Activated effector memory CD4-positive, alpha-beta T cell treated with anti-CD3 and anti-CD28 coated beads, Interleukin-2, amount 50 U/mL, for 16 hours (primary cell): Measurements from ENCODE around the gene MAPK8IP3.
"Not testable (repeated sequence)": the region's sequence is repeated elsewhere in the genome, so short reads cannot be mapped to it uniquely, and the experiment has no call there.

ENCODE experiments used
- DNase-seq: peaks from one replicate; pipeline ENCODE4 v3.0.0-alpha.2; 2020

The MAPK8IP3 gene

DNA sequence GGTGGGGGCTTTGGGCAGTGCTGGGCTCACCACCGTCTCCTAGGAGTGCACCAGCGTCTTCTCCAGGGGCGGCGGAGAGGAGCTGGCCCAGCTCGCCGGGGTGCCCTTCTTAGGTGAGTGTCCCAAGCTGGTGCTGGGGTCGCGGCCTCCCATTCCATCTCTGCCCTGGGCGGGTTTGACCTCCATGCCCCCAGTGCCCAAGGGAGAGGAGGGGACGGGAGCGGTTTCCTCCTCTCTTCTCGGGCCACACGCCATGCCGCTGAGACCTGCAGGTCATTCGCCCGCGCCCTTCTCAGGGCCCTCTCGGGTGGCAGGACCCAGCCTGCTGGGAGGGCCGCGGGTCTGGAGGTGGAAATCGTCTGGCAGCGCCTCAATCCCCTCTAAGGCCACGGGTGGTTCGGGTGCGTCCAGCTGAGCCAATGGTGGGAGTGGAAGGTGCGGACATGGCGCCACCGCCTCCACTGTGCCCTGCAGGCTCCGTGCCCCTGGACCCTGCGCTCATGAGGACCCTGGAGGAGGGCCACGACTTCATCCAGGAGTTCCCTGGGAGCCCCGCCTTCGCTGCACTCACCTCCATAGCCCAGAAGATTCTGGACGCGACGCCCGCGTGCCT, 82.2 kb downstream of the MAPK8IP3 start:
- peak; percentile 62 for DNase-seq

DNA sequence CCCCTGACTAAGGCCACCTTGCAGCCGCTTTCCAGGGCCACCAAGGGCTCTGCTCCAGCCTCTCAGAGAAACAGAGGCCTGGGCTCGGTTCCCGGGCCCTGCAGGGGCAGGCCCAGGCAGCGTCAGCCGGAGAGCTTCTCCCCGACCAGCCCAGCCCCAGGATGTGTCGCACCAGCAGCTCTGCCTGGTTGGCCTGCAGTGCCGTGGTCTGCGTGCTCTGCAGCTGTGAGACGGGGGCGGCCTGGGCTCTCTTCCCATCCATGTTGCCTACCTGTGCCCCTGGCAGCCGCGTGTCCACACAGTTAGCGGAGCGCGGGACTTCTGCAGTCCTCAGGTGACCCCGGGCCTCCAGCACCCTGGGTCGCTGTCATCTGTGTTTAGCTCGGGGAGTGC, 82.7 kb downstream of the MAPK8IP3 start:
- DNase-seq: no peak

DNA sequence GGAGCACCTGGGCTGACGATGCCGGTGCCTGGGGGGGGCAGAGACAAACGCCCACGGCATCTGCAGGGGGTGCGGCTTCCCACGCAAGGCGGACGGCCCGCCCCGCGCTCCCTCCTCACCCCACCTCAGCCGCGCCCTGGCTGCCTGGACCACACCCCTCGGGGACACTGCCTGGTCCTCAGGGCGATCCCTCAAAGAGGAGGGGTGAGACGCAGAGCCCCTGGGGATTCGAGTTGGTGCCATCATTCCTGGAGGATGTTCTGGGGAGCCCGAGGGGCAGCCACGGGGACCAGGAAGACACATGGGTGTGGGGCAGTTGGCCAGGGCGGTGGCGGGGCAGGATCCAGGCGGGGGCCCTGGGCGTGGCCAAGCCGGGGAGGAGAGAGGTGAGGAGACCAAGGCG, 83.6 kb downstream of the MAPK8IP3 start:
- DNase-seq: no peak

DNA sequence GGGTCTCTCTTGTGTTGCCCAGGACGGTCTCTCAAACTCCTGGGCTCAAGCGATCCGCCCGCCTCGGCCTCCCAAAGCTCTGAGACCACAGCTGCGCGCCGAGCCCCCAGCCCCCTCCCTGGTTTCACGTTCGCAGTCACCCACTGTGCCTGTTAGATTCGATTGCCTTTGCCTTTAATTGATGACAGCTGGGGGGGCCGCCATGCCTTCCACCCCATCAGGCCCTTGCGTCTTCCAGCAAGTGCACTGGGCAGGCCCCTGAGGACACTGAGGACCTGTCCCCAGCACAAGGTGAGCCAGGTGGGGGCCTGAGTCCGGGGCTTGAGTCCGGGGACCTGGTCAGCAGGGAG, 84.2 kb downstream of the MAPK8IP3 start:
- DNase-seq: no peak

DNA sequence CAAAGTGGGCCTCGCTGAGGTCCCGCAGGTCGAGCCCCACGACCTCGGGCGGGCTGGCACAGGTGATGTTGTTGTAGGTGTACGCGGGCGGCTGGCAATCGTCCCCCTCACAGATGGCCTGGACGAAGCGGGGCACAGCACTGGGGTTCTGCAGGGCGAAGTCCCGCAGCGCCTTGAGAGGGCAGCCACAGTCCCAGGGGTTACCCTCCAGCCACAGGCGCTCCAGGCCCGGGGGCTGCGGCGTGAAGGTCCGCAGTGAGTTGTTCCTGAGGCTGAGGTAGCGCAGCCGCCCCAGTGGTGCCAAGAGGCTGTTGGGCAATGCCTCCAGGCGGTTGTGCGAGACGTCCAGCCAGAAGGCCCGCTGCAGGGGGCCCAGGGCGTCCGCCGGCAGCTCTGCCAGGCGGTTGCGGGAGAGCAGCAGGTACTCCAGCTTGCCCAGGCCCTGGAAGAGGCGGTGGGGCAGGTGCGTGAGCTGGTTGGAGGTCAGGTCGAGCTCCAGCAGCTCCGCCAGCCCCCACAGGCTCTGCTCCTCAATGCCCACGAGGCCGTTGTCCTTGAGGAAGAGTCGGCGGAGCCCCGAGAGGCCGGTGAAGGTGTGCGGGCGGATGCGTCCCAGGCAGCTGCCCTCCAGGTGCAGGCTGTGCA, 84.7 kb downstream of the MAPK8IP3 start:
- no peak for DNase-seq

DNA sequence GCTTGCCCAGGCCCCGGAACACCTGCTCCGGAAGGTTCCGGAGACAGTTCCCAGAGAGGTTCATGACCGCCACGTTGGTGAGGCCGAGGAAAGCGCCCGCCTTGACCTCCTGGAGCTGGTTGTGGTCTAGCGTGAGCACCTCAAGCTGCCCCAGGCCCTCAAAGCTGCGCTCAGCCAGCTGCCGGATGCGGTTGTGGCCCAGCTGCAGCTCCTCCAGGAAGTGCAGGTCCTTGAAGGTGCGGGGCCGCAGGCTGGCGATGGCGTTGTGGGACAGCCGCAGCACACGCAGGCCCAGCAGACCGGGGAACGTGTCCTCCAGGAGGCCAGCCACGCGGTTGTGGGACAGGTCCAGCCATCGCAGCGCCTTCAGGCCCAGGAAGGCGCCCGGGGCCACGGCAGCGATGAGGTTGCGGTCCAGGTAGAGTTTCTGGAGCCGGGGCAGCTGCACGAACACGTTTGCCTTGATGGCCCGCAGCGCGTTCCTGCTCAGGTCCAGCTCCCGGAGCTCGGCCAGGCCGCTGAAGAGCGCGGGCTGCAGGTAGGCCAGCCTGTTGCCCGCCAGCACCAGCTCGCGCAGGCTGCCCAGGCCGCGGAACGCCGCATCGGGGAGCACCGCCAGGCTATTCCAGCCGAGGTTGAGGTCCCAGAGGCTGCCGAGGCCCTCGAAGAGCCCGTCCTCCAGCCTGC, 85.4 kb downstream of the MAPK8IP3 start:
- no peak for DNase-seq

DNA sequence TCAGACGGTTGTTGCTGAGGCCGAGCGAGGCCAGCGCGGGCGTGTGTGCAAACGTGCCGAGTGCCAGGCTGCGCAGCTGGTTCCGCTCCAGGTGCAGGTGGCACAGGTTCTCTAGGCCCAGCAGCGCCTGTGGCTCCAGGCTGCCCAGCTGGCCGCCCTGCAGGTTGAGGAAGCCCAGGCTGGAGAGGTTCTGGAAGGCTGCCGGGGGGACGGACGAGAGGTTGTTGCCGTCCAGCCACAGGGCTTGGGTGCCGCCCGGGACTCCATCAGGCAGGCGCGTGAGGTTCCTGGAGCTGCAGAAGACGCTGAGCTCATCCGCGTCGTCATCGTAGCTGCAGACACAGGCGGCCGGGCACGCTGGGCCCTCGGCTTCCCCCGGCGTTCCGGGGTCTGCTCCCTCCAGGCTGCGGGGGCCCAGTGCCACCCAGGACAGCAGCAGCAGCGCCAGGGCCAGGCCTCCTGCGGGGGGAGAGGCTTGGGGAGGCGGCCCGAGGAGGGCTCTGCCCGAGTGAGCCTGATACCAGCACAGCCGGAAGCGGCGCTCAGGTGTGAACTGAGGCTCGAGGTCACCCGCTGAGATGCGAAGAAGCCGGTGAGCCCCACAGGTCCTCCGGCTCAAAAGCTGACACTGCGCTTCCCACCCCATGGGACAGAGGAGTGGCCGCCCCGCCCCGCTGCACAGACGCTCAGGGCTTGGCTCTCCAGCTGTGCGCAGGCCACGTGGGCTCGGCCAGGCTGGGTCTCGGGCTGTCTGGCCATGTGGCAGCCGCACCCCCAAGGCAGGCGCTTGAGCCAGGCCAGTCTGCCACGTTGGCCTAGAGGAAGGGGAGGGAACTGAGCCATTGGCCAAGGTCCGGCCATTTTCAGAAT, 86.2 kb downstream of the MAPK8IP3 start:
- no peak for DNase-seq

DNA sequence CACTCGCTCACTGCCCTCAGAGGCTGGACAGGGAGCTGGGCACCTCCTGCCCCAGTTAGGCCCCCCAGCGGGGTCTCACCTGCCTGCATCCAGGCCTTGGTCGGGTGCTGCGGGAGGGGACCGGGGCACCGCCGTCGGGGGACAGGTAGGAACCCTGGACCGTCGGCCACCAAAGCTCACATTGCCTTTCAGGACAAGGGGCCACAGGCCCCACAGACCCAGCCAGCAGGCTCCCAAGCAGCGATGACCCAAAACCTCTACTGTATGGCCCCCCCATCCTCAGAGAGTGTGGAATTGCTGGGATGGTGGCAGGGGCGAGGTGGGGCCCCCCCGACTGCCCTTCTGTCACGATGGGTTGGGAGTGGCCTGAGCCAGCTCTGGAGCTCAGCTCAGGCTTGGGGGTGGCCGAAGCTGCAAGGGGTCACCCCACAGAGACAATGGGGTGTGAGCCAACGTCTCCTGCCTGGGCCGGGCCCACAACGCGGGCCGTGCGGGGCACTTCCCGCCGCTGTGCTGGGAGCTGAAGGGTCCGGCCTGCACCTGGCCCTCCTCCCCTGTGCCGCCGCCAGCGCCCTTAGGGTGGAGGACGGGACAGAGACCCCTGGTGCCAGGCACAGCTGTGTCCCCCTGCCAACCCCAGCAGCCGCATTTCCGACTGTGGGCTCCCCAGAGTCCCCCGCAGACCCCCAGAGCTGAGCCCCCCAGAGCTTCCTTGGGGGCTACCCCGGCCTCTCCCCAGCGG, 87.0 kb downstream of the MAPK8IP3 start:
- no peak for DNase-seq

DNA sequence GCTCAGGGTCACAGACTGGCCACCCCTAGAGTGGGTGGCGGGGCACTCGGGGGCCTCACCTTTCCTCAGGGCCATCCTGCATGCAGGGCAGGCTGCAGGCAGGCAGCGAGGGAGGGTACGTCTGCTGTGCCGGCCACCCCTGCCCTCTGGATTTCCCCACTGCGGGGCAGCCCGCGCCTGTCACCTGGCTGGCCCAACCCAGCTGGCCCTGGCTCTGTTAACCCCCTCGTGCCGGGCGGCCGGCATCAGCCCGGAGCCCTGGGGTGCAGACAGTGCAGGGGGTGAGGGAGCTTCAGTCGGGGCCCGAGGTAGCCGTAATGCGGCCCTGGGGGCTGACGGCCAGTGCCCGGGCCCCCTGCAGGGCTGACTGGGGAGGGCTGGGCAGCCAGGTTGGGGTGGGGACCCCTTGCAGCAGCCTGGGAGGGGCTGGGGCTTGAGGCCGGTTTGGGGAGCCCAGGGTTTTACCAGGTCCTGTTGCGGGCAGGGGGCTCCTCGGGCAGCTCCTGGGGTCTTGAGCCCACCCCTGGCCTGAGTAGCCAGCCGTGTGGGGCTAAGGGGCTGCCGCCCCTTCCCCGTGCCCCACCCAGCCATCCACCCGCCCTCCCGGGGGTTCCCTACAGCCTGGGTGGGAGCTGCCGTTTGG, 87.7 kb downstream of the MAPK8IP3 start, which contains the start of gene IGFALS:
IGFALS (minus strand) TSS at position 128 of the 643 bp plus-strand sequence; CDS start at position 75, 53 bp downstream.
- no peak for DNase-seq

DNA sequence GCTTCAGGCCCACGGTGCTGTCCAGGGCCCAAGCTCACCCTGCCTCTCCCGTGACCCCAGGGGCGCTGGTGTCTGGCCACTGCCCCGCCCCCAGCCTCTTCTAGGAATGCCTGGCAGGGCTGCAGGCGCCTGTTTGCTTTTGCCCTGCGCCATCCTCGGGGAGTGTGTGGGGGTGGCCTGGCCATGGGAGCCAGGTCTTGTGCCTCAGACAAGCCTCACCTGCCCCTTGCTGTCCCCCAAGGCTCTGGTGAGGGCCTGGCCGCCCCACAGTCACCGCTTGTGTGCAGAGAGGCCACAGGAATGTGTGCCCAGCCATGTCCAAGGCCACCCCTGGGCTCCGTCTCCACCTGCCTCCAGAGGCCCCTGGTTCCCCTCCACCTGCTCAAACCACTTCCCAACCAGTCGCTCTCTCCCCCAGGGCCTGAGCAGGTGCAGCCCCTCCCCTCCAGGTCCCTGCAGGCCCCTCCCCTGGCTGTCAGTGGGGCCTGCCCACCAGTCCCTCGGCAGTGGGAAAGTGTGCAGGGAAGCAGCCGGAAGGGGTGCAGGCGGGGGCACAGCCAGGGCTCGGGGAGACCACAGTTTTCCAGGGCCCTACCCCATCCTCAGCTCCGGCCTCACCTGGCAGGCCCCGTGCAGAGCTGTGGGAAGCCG, 88.4 kb downstream of the MAPK8IP3 start:
- DNase-seq: no peak

DNA sequence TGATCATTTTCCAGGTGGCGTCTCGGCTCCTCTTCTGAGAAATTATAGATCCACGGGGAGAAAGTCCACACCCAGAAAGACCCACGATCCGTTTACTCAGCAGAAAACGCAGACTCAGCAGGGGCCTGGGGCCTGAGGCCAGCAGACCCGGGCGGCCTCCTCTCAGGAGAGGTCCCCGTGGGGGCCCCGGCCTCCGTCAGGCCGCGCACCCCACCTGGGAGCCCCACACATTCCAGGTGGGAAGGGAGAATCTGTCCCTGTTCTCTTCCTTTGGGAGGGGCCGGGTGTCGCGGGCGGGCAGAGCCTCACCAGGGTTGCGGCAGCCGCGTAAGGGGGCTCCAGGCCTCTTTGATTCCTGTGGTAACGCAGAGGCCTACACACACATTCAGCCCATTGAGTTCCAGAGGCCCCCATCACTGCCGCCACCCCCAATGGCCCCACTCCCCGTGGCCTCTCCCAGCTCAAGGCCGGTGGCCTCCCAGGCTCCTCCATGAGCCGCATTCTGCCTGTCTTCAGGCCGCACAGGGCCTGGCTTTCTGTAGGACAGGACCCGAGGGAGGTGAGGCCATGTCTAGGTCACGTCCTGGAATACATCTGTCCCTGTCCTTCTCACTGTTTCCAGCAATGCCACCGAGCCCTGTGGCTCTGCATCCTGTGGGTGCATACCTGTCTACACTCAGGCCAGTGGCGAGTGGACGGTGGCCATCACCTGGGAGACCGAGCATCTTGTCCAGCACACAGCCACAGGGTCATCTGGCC, 89.1 kb downstream of the MAPK8IP3 start:
- DNase-seq: no peak

DNA sequence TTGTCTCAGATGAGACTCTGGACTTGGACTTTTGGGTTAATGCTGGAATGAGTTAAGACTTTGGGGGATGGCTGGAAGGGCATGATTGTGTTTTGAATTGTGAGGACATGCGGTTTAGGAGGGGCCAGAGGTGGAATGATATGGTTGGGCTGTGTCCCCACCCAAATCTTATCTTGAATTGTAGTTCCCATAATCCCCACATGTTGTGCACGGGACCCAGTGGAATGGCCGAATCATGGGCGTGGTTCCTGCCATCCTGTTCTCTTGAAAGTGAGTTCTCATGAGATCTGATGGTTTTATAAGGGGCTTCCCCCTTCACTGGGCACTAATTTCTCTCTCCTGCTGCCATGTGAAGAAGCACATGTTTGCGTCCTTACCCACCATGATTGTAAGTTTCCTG, 93.3 kb downstream of the MAPK8IP3 start:
- DNase-seq: not testable (repeated sequence)

DNA sequence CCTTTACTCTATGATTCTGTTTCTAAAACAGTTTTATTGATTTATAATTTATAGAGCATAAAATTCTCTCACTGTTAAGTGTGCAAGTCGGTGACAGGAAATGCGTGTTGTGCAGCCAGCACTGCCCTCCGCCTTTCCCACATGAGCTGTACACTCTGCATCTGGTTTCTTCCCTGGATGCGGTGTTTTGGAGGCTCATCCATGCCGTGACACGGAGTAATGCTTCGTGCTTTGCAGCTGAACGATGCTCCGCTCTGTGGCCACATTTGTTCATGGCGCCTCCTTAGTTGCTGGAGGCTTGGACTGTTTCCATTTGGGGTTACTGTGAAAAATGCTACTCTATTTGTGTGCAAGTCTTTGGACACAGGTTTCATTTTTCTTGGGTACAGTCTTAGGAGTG, 94.7 kb downstream of the MAPK8IP3 start:
- no peak for DNase-seq

DNA sequence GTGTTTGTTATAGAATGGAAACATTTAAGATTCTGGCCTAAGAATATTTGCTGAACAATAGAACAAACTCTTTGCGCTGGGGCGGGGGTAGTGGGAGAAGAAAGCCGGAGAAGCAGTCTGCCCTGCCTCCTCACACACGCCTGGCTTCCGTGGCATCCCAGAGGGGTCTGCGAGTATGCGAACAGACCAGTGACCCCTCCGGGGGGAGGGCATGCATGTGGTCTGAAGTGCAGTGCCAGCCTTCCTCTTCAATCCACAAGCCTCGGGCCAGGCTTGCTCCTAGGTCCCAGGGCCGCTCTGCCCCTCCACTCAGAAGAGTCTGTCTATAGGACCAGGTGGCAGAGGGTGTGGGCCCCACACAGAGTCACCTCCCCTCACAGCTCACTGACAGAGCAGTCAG, 101.6 kb downstream of the MAPK8IP3 start:
- no peak for DNase-seq

DNA sequence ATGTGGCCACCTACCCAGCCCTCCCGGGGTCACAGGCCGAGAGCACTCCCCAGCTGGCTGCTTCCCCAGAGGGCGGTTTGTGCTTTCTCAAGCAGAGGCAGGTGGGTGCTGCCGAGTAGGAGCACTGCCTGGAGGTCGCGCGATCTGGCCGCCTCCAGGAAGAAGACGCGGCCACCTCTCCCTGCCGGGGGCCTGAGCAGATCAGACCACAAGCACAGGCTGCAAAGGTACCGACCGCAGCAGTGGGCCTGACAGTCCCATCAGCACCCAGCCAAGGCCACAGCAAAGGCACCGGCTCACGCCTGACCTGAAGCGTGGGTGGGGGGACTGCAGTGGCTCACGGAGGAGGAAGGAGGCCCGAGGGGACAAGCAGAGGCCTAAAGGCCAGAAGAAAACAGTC, 102.7 kb downstream of the MAPK8IP3 start:
- no peak for DNase-seq

DNA sequence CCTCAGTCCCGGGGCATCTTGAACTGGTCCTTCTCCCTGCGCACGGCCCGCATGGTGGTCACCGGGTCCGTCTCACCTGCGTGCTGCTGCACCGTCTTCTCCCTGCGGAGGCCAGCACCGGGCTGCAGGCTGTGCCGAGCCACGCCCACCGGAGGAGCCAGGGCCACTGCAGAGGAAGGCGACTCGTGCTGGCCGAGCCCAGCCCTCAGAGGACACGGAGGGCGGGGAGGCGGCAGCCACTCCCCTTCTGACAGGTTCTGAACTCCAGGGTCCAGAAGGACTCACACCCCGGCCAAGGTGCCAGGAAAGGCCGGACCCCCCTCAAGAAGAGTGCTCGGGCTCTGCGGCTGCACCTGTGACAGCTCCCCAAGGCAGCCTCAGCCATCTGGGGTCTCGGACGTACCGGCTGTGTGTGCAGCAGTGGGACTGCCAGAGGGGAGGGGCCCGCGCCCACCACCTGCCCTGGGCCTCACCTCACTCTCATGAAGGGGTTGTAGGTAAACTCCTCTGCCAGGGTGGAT, 103.3 kb downstream of the MAPK8IP3 start:
- no peak for DNase-seq

DNA sequence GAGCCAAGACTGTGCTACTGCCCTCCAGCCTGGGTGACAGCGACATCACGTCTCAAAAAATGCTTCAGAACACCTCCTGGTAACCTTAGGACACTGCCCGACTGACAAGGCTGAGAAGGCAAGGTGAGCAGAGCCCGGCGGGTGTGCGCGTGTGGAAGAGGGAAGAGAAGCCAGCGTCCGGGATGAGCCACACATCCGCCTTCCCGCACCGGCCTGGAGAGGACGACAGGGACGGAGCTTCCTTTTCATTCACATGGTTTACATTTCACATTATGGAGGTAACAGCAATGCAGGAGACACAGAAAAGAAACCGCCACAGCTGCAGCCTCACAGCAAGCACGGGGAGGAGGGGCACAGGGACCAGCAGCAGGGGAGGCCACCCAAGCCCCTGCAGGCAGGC, 104.1 kb downstream of the MAPK8IP3 start:
- DNase-seq: no peak

DNA sequence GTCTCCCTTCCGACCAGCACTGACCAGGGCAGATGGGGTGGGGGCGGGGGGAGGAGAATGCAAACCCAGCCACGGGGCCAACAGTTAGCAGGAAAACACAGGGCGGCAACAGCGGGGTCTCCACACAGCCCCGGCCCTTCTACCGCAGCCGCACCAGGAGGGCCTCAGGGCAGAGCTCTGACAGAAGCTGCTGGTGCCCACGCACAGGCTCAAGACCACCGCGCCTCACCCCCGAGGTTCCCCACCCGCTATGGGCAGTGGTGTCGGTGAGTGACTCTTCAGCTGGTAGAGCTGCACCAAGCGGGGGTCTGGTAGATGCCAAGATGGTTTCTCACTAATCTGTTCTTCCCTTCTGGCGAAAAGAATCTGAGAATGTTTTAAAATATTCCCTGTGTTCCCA, 104.5 kb downstream of the MAPK8IP3 start:
- no peak for DNase-seq

DNA sequence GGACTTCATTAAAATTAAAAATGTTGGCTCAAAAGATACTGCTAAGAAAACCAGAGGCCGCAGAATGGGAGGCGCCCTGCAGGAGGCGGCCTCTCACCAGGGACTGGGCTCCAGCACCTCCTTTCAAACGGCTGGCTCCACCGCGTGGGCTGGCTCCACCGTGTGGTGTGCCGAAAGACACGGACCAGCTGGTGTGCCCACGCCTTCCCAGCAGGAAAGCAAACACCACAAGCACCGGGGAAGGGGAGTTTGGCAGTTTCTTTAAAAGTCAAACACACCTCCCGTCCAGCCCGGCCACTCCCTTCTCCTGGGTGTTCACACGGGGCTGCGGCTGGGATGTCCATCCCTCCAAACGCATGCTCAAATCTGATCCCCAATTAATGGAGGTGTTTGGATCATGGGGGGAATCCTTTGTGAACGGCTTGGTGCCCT, 106.8 kb downstream of the MAPK8IP3 start:
- DNase-seq: peak; percentile 80

DNA sequence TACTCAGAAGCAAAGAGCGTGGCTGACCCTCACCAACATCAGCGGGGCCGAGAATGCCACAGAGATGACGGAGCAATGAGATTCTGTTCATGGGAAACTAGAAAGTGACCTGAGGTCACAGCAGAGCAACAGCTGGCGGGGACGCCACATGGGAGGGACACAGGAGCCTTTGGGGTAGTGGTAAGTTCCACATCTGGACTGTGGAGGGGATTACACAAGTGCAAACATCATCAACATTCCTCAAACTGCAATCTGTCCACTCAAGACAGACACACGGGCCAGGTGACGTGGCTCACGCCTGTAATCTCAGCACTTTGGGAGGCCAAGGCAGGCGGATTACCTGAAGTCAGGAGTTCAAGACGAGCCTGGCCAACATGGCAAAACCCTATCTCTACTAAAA, 109.5 kb downstream of the MAPK8IP3 start:
- no peak for DNase-seq
